SKM-1 (cell line): ENCODE measurements around the gene SLC23A3.

Source experiments
- DNase-seq: peaks from one replicate; lab custom pipeline; 2025; ENCODE audit not compliant: unreplicated experiment; lab: John Stamatoyannopoulos, UW

The SLC23A3 gene

DNA sequence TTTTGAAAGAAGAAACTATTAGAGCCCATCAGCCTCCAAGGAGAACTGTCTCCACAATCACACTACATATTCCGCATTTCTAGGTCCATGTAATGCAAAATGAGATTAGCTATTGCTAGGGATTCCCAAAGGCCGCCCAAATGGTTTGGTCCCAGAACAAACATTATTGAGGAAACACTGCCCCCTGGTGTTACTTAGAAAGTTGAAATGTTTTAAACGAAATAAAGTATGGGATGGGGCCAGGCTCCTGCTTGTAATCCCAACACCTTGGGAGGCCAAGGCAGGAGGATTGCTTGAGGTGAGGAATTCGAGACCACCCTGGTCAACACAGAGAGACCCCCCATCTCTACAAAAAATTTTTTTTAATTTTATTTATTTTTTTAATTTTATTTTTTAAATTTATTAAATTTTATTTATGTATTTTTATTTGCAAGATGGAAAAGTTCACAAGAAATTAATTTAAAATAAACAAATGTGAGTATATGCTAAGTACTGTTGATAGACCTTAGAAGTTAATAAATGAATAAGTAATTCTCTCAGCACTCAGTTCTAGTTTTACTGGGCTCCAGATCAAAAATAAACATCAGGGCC lies 14.7 kb downstream of the SLC23A3 start:
- peak; percentile 77 for DNase-seq

GRCh38 chr2:219149667-219150066 lies 20.2 kb downstream of the SLC23A3 start:
- no peak for DNase-seq

DNA sequence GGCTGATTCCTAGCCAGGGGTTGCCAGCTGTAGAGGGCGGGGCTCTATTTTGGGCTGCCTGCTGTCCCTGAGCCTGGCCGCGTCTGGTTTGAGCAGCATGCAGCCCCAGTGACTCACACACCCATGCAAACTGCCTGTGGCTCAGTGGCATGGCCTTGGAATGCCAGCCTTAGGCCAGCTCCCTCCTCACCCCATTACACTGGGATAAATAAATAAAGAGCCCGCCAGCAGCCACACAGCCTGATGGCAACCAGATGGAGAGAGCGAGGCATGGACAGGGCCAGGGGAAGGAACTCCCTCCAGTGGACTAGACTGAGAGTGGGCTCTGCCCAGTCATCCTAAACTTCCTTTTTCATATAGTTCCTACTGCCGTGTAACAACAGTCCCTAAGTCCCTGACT lies 27.5 kb downstream of the SLC23A3 start:
- no peak for DNase-seq

DNA sequence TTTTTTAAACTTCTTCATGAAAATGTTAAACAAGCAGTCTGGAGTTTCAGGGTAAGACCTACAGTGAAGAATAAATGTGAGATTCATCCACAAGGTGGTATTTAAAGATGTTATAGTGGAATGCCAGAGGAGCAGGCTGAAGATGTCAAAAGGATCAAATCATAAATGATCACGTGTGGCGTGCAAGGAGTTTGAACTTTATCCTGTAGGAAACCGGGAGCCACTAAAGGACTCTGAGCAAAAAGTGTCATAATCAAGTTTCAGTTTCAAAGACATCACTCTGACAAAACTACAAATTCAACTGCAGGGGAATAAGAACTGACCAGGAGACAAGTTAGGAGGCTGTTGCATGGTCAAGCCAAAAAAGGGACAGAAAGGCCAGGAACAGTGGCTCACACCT lies 29.1 kb downstream of the SLC23A3 start:
- no peak for DNase-seq

- no peak for DNase-seq
Measured at GRCh38 chr2:219133976-219134375, 35.9 kb downstream of the SLC23A3 start.

GRCh38 chr2:219131744-219132143 lies 38.1 kb downstream of the SLC23A3 start:
- no peak for DNase-seq

GRCh38 chr2:219131327-219131726 lies 38.5 kb downstream of the SLC23A3 start:
- no peak for DNase-seq

GRCh38 chr2:219129589-219129988 lies 40.2 kb downstream of the SLC23A3 start:
- no peak for DNase-seq

DNA sequence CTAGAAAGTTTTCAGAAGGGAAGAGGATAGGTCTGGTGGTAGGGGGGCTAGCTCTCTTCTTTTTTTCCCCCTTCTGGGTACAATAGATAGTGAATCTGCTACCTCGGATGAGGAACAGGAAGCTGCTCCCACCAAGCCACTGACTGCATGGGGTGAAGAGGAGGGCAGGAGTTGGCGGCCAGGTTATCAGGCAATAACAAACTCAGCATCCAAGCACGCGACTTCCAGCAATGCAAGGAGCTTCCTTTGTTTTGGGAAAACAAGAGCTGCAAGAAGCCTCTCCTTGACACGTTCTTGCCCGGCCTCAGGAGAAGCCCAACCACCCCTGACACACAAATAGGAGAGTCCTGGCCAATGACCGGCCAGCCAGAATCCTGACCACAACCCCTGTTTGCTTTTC lies 41.4 kb downstream of the SLC23A3 start:
- no peak for DNase-seq

DNA sequence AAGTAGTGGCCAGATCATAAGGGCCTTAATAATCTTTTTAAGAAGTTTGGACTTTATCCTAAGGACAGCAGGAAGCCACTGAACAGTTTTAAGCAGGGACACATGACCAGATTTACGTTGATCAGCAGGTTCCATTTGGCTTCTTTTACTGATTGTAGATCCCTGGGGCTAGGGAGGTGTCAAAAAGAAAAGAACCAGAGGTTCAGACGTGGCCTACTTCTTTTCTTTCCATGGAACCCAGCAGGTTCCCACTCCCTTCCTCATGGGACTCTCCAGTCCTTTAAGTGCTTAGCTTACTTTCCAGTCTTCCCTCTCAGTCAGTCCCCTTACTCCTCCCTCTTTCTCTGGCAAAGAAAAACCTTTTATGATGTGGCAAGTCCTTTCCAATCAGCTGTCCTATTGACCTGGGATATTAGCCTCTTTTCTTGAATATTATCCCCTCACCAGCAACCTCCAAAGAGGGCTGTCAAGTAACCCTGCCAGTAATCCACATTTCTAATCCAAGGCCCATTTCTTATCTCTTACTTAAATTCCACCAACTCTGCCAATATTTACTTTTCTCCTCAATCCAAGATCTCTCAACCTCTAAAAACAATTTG lies 42.7 kb downstream of the SLC23A3 start:
- no peak for DNase-seq

DNA sequence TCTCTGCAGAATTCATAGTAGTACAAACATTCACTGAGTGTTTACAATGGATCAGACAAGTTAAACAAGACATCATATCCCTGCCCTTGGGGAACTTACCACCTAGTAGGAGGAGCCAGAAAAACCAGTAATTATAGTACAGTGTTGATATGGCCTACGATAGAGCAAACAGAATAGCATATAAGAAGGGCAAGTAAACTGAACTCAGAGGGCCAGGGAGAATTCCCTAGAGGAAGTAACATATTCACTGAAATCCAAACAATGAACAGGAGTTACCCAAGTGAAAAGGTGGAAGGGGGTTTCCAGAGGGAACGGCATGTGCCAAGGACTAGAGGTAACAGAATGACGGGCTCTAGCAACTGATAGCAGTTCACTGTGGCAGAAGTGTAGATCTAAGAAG lies 43.3 kb downstream of the SLC23A3 start:
- no peak for DNase-seq

DNA sequence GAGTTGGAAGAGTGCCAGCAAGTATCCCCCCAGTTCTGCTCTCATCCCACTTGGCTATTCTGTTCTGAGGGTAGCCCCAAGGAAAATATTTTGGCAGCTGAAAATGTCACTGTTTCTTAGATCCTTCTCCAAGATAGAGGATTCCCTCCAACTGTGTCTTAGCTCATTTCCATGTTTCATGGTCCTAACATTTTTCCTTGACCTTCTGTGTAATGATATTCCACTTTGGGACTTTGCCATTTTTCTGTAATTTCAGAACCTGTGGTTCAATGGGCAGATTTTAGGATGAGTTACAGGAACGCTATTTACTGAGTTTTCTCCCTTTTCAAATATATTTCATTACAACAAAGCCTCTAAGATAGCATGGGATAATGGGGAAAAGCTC lies 44.0 kb downstream of the SLC23A3 start:
- DNase-seq = no peak

DNA sequence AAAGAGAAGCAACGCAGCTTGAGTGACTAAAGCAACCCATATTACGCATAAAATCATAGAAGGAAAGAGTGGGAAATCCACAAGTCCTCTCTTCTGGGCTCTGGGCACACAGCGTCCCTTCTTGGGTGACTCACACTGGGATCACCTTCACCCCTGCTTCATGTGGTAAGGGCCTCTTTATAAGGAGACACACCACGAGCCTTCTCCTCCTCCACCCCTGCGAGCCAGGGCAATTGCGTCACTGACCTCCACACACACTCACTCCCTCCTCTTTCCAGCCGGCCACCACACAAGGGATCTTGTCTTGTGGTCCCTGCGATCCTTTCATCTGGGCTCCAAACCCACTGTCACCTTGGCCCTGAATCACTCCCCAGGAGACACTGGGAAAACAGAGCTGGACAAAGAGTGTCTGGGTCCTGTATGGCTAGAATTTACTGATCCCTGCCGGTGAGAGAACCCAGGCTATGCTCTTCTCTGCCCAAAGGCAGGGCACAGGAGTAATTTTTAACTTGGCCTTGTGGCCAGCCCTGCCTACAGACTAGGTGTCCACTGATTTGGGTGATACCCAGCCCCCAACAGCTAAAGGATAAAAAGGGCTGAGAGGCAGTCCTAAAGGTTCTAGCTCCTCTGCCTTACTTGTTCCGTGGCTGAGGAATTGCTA lies 44.5 kb downstream of the SLC23A3 start:
- no peak for DNase-seq

DNA sequence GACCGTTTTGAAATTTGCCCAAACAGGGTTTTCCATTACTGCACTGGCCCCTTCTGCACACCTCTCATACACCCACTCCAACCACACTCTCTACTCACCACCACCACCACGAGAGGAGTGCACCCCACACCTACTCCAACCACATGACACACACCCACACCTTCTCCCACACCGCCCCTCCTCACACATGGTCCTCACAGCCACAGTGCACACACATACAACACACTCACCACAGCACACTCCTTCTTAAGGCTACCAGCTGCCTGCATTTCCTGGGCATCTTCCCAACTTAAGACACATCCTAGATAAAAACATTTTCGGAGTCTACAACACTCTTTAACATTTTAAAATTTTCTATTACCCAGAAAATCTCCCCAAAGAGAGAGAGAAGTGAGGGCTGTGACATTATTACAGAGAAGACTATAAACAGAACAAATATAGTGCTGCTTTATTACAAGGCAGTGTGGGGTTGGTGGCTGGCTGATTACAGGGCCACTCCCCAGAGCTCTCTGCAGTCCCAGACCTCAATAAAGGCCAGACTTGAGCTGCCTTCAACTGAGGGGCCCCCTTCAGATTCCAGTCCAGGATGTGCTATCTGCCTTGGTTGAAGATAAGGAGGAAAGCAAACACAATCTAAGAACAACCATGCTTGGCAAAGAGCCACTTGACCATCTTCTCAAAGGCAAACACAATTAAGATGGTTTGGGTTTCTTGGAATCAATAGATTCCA lies 45.3 kb downstream of the SLC23A3 start:
- no peak for DNase-seq

DNA sequence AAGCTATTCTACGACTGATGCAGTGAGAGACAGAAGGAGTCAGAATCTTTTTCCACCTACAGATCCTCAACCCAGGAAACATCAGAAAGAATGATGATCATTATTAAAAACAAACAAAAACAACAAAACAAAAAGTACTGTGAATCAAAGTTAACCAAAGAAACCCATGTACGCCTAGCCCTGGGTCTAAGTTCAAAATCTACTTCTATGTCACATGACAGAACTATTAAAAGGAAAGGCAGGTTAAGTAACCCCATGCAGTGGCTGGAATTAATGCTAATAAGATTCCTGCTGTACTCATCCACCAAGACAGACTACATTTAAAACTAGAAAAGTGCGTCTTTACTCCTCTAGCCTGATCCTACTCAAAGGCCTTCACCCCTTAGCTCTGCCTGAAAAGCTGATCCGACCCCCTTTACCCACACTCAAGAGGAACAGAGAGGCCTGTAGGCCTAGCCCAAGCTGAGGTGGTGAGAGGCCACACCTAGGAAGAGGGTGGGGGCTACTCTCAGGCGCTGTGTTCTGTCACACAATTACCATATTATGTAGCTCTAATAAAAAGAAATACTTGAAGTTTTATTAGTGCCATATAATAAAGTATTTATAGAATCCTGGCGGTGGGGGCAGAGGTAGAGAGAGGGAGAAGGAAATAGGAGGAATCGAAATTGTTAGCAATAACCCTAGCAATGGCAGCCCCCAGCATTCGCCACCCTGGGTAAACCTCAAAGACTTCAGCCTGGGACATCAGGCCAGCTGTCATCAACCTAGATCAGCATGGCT lies 46.3 kb downstream of the SLC23A3 start:
- DNase-seq = no peak

DNA sequence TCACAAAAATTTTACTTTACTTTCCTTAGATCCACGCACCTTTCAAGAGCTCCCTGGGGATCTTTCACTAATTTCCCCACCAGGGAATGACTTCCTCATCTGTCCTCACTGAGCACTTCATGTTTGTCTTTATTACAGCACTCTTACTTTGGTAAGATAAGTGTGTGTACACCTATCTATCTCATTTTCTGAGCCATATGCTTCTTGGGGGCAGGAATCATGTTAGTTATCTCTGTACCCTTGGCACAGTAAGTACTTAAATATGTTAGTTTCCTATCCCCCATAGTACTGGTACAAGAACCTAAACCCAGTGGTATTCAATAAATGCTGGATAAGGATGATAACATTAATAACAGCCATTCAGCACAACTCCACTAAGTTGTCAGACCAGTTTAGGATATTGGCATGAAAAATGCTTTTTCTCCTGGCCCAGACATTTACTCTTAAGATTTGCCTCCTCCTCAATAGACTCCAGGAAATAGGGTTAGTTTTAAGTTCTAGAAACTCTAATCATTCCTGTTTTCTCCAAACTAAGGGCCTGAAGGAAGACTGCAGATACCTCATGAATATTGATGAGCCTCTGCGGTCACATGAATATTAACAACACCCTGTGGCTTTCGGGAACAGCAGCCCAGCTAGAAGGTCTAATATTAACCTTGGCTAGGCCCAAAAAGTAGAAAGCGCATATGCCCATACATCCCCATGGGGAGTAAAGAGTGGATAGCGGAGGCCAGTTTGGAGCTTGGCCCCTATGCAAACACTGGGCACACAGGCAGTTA lies 47.4 kb downstream of the SLC23A3 start:
- no peak for DNase-seq

DNA sequence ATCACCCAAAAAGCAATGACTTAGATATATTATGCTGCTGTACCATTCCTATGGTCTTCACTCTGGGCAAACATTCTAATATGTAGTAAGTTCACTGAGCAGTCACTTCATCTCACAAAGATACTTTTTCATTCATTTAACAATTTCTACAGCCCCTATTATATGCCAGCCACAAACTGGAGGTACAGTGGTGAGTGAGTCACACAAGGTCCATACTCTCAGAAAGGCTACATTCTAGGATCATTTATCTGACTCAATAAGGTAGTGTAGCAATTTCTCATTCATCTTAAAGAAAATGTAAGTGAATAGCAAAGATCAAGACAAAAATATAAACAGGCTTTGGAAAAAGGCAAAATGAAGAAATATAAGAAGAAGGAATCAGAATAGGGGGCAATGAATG lies 49.7 kb downstream of the SLC23A3 start:
- no peak for DNase-seq

DNA sequence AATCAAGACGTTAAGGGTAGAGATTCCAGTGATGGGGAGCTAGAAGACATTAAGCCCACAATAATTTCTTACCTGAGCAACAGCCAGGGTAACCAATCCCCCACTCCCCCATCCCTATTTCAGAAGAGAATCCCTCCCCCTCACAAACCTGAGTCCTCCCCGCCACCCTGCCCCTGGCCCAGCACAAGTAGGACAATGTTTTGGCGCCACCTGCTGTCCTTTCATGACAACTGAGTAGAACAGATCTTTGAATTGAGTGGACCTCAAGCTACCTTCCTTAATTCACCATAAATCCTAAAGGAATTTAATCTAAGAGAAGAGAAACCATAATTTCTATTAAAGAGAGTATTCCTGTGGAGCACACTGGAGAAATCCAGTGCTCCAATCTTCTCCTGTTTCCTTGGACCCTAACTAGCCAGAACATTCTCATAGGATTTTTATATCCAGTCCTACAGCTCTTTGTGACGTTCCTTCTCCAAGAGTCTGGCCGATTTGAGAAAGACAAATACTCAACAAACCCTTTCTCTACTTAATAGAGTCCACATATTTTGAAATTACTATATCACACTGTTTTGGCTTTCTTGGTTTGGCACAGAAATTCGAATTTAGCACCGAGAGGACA lies 50.3 kb downstream of the SLC23A3 start:
- no peak for DNase-seq

DNA sequence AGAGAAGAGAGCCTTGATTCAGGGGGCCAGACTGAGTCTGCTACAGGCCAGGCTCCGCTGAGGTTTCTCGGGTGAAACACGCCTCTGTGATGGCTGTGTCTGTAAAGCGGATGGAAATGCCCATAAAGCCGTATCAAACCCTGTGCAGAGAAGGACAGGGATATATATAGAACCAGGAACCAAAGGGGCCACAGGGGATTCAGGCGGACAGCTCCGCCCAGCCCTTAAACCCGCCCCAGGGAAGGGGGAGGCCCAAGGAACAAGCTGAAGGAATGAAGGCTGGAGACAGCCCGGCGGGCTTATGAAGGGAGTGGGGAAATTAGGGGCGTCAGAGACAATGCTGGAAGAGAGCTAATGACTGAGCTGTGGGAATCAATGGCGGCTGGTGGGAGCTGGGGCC lies 51.3 kb downstream of the SLC23A3 start:
- no peak for DNase-seq
